Ovary (tissue), 9 donors: ENCODE measurements around the gene TASP1. TPM values are rescaled to one million over a fixed set of nuclear protein-coding genes. Genes with fewer than 3 reads are reported as not detected.

Source experiments
- DNase-seq, 5 donors: peaks; one replicate each; pipeline ENCODE4 v3.0.0-alpha.2; 2019 to 2020
- H3K27ac ChIP-seq, 2 donors: fragments of 200-600 bp; one replicate each; pipeline versions ENCODE4 v1.5.1 to v1.8.0; 2019 to 2022
- H3K27me3 ChIP-seq: fragments of 200-600 bp; one replicate; pipeline ENCODE4 v1.8.0; 2022
- H3K36me3 ChIP-seq: fragments of 200-600 bp; sonication (generic); one replicate; pipeline ENCODE4 v1.5.1; 2019
- H3K4me1 ChIP-seq: one replicate; pipeline ENCODE4 v1.8.1; 2013; ENCODE audit warnings: mild to moderate bottlenecking, moderate library complexity; ENCODE audit not compliant: insufficient read depth
- H3K4me3 ChIP-seq: fragments of 200-600 bp; sonication (generic); one replicate; pipeline ENCODE4 v1.5.1; 2017
- H3K9me3 ChIP-seq, 2 donors: fragments of 200-600 bp in 1 of 2; sonication (generic) in 1 of 2; one replicate each; pipeline versions ENCODE4 v1.5.1 to v1.8.1; 2013 to 2019; ENCODE audit warnings: mild to moderate bottlenecking in 1 of 2, moderate library complexity in 1 of 2
- CTCF ChIP-seq, 3 donors: fragments of 450-650 bp in 2 of 3; fragments of 200-600 bp in 1 of 3; IDR thresholded peaks; one replicate each; pipeline versions ENCODE4 v1.5.1 to v1.8.0; 2016 to 2022; ENCODE audit warnings: antibody characterized with exemption in 3 of 3, mild to moderate bottlenecking in 1 of 3
- EP300 ChIP-seq: sonication (generic); formaldehyde crosslinking; IDR thresholded peaks from one replicate; pipeline ENCODE4 v1.6.1; 2017; ENCODE audit warnings: antibody characterized with exemption
- POLR2A ChIP-seq: fragments of 450-650 bp; IDR thresholded peaks from one replicate; pipeline ENCODE4 v1.6.1; 2017; ENCODE audit warnings: antibody characterized with exemption, mild to moderate bottlenecking, moderate library complexity
- WGBS, 3 donors: extraction: QIAGEN DNeasy Blood & Tissue Kit in 1 of 3; methylation state at CpG; one replicate each; pipeline versions ENCODE4 v1.1.5 to v1.1.7; 2013 to 2017; 5-methylcytosine and 5-hydroxymethylcytosine counted together
- intact Hi-C, 4 donors: fragments of 100-400 bp; cut with DNase I; formaldehyde crosslinking; loops; one replicate each; pipeline versions ENCODE4 v1.11.0 to v1.15.1; 2022 to 2023
- polyA plus RNA-seq, 2 donors: library from polyadenylated mRNA; stranded (reverse); fragments of 200-250 nt in 1 of 2; fragments of 350-450 nt in 1 of 2; fragmentation: Illumina TruSeq in 1 of 2; extraction: RNeasy Lipid Tissue Mini Kit (QIAGEN cat#74804) in 1 of 2; gene quantifications; one replicate each; pipeline ENCODE4 v1.2.3, GENCODE V29; 2013 to 2014
- total RNA-seq, 7 donors: library from RNA; depleted of rRNA in 2 of 7; stranded (reverse); fragments of >200 nt in 2 of 7; fragmentation: NEBNext Ultra II Directional in 3 of 7; extraction: Animal tissue kit (Norgen Biotek cat#: 25700) in 3 of 7; gene quantifications; one replicate each; pipeline versions ENCODE4 v1.1.0 to v1.2.4, GENCODE V29; 2016 to 2023
- donor health status: DM: no; HTN: no; CAD: no; lungs with moderate emphysema.
- donor health status: DM: no; HTN: no; CAD: no.
- donor health status: Bipolar disorder and iron deficiency.
- donor health status: DM: yes; HTN: yes; CAD: no.
- donor health status: DM: no; HTN: no; CAD: no.
- donor health status: DM: yes; HTN: yes; CAD: no.

The TASP1 gene
- total and polyA plus RNA-seq, 9 donors = 6.4 to 16.5 (median 13.2) TPM

- Histone ChIP-seq H3K36me3 (no peaks in the 10 kb centered on the region), H3K4me1 (no peaks in the 10 kb centered on the region), H3K27ac (no peak overlapping the region), H3K4me3 (no peak overlapping the region), H3K9me3 (no peaks in the 10 kb centered on the region), H3K27me3 (no peaks in the 10 kb centered on the region)
- intact Hi-C loops = no loop called here
- 83 to 100% (median 98%) methylated on average over 1 of the region's 1 CpG for WGBS, 3 donors
- DNase-seq = no peak
- TF ChIP-seq EP300 = no peak
- no peak for TF ChIP-seq CTCF (IDR thresholded peaks at IDR 0.05)
- TF ChIP-seq POLR2A = no peak
Measured at GRCh38 chr20:13515291-13515690, 123.4 kb downstream of the TASP1 start.

GRCh38 chr20:13510837-13511488 is 127.8 kb downstream of the TASP1 start:
- TF ChIP-seq EP300 (no peak), CTCF (IDR thresholded peaks at IDR 0.05) (no peak), POLR2A (no peak)
- no peak overlapping the region for H3K4me3 ChIP-seq
- H3K27me3 ChIP-seq = no peaks in the 10 kb centered on the region
- no peaks in the 10 kb centered on the region for H3K36me3 ChIP-seq
- 87 to 93% (median 93%) methylated on average over 6 of the region's 6 CpGs for WGBS, 3 donors
- peaks cover 0 to 3% of the 10 kb centered on the region in 2 donors for H3K9me3 ChIP-seq
- intact Hi-C loops = no loop called here
- DNase-seq = no peak
- H3K27ac ChIP-seq = no peak overlapping the region
- H3K4me1 ChIP-seq = no peaks in the 10 kb centered on the region

- Histone ChIP-seq H3K4me3 (no peak overlapping the region), H3K36me3 (no peaks in the 10 kb centered on the region), H3K4me1 (no peaks in the 10 kb centered on the region), H3K27me3 (no peaks in the 10 kb centered on the region), H3K27ac (no peak overlapping the region), H3K9me3 (peaks cover 0 to 3% of the 10 kb centered on the region in 2 donors)
- 65 to 66% (median 66%) methylated on average over 3 of the region's 3 CpGs for WGBS, 3 donors
- TF ChIP-seq EP300 = no peak
- TF ChIP-seq CTCF (IDR thresholded peaks at IDR 0.05) = no peak
- TF ChIP-seq POLR2A = no peak
- DNase-seq = no peak
- intact Hi-C loops = no loop called here
Measured at GRCh38 chr20:13507646-13508045, 131.1 kb downstream of the TASP1 start.

- Histone ChIP-seq H3K27ac (no peak overlapping the region), H3K36me3 (no peaks in the 10 kb centered on the region), H3K27me3 (no peaks in the 10 kb centered on the region), H3K9me3 (no peaks in the 10 kb centered on the region), H3K4me1 (no peaks in the 10 kb centered on the region), H3K4me3 (no peak overlapping the region)
- intact Hi-C loops = no loop called here
- 95 to 99% (median 95%) methylated on average over 3 of the region's 3 CpGs for WGBS, 3 donors
- DNase-seq = no peak
- TF ChIP-seq POLR2A = no peak
- TF ChIP-seq EP300 = no peak
- TF ChIP-seq CTCF (IDR thresholded peaks at IDR 0.05) = no peak
Measured at GRCh38 chr20:13501500-13501899, 137.2 kb downstream of the TASP1 start.
